Activated T-helper 17 cell treated with anti-CD3 and anti-CD28 coated beads, Interleukin-2, amount 50 U/mL, for 72 hours (primary cell): Measurements from ENCODE around the gene YIPF3. TPM values are rescaled to one million over a fixed set of nuclear protein-coding genes. Genes with fewer than 3 reads are reported as not detected.
A peak's percentile ranks its signal among the peaks of the same experiment; 100 is the strongest.

Experiments used
- ATAC-seq: fragments of 150-1000 bp; cut with Tn5 transposase; replicated peaks from 2 replicates; pipeline ENCODE4 v1.10.0; 2021; ENCODE audit warnings: mild to moderate bottlenecking, moderate library complexity
- H3K27ac Mint-ChIP-seq: one replicate; pipeline ENCODE4 v1.8.0; 2022; ENCODE audit warnings: mixed read lengths
- H3K27me3 Mint-ChIP-seq: one replicate; pipeline ENCODE4 v1.8.0; 2022; ENCODE audit warnings: mixed read lengths
- H3K36me3 Mint-ChIP-seq: one replicate; pipeline ENCODE4 v1.8.0; 2022; ENCODE audit warnings: low read depth, mild to moderate bottlenecking, mixed read lengths
- H3K4me1 Mint-ChIP-seq: one replicate; pipeline ENCODE4 v1.8.0; 2022; ENCODE audit warnings: mixed read lengths
- H3K4me3 Mint-ChIP-seq: one replicate; pipeline ENCODE4 v1.8.0; 2022; ENCODE audit warnings: mild to moderate bottlenecking, mixed read lengths
- H3K9me3 Mint-ChIP-seq: one replicate; pipeline ENCODE4 v1.8.0; 2022; ENCODE audit warnings: mixed read lengths
- total RNA-seq, 2 donors: library from RNA; stranded (reverse); gene quantifications; one replicate each; pipeline ENCODE4 v1.2.3, GENCODE V29; 2022

YIPF3 gene
- total RNA-seq, 2 donors from 2014 or later: 51.5 to 66.7 TPM

GRCh38 chr6:43520097-43520496 lies 3.4 kb upstream of the YIPF3 start:
- Mint-ChIP-seq H3K9me3 (no peaks in the 10 kb centered on the region), H3K4me1 (peaks cover 8% of the 10 kb centered on the region), H3K36me3 (no peaks in the 10 kb centered on the region), H3K27ac (no peak overlapping the region), H3K27me3 (no peaks in the 10 kb centered on the region), H3K4me3 (no peak overlapping the region)
- no peak for ATAC-seq

- no peak for ATAC-seq
- Mint-ChIP-seq H3K27ac (no peak overlapping the region), H3K36me3 (no peaks in the 10 kb centered on the region), H3K4me1 (peaks cover 22% of the 10 kb centered on the region), H3K9me3 (no peaks in the 10 kb centered on the region), H3K4me3 (no peak overlapping the region), H3K27me3 (no peaks in the 10 kb centered on the region)
Measured at GRCh38 chr6:43517505-43518357, 1.0 kb upstream of the YIPF3 start.

- no peak overlapping the region for H3K27ac Mint-ChIP-seq
- no peaks in the 10 kb centered on the region for H3K9me3 Mint-ChIP-seq
- ATAC-seq: no peak
- H3K36me3 Mint-ChIP-seq: no peaks in the 10 kb centered on the region
- no peaks in the 10 kb centered on the region for H3K27me3 Mint-ChIP-seq
- H3K4me1 Mint-ChIP-seq: peaks cover 22% of the 10 kb centered on the region
- no peak overlapping the region for H3K4me3 Mint-ChIP-seq
Measured at GRCh38 chr6:43516367-43516696, 394 bp downstream of the YIPF3 start.

- no peak for ATAC-seq
- no peaks in the 10 kb centered on the region for H3K27me3 Mint-ChIP-seq
- H3K27ac Mint-ChIP-seq: no peak overlapping the region
- no peak overlapping the region for H3K4me3 Mint-ChIP-seq
- H3K36me3 Mint-ChIP-seq: no peaks in the 10 kb centered on the region
- H3K9me3 Mint-ChIP-seq: no peaks in the 10 kb centered on the region
- H3K4me1 Mint-ChIP-seq: peaks cover 22% of the 10 kb centered on the region
Measured at GRCh38 chr6:43515808-43516207, 918 bp downstream of the YIPF3 start.

GRCh38 chr6:43511824-43512415 lies 4.8 kb downstream of the YIPF3 start:
- H3K27me3 Mint-ChIP-seq: peaks cover 12% of the 10 kb centered on the region
- no peak overlapping the region for H3K4me3 Mint-ChIP-seq
- no peak overlapping the region for H3K27ac Mint-ChIP-seq
- peaks cover 6% of the 10 kb centered on the region for H3K36me3 Mint-ChIP-seq
- H3K9me3 Mint-ChIP-seq: no peaks in the 10 kb centered on the region
- H3K4me1 Mint-ChIP-seq: peaks cover 27% of the 10 kb centered on the region
- no peak for ATAC-seq

- Mint-ChIP-seq H3K27me3 (peaks cover 12% of the 10 kb centered on the region), H3K9me3 (no peaks in the 10 kb centered on the region), H3K4me3 (peak overlapping the region; percentile 63), H3K27ac (peak overlapping the region; percentile 36), H3K36me3 (peaks cover 11% of the 10 kb centered on the region), H3K4me1 (peaks cover 23% of the 10 kb centered on the region)
- no peak for ATAC-seq
Measured at GRCh38 chr6:43510827-43511163, 5.9 kb downstream of the YIPF3 start.

GRCh38 chr6:43509984-43510826 lies 6.5 kb downstream of the YIPF3 start, which contains the start of gene LRRC73:
Gene LRRC73 (minus strand): TSS chr6:43510346. CDS start chr6:43509785, 561 bp downstream.
- Mint-ChIP-seq H3K27ac (peak within 1 kb of the TSS; percentile 78), H3K9me3 (no peaks in the 10 kb centered on the region), H3K4me1 (peaks cover 20% of the 10 kb centered on the region), H3K4me3 (peak within 1 kb of the TSS; percentile 76), H3K36me3 (peaks cover 15% of the 10 kb centered on the region), H3K27me3 (peaks cover 12% of the 10 kb centered on the region)
- ATAC-seq: peak; percentile 87

GRCh38 chr6:43509142-43509983 lies 7.4 kb downstream of the YIPF3 start:
- H3K9me3 Mint-ChIP-seq: no peaks in the 10 kb centered on the region
- peaks cover 13% of the 10 kb centered on the region for H3K4me1 Mint-ChIP-seq
- H3K27me3 Mint-ChIP-seq: peaks cover 12% of the 10 kb centered on the region
- peak; percentile 1 for ATAC-seq
- peak overlapping the region; percentile 76 for H3K4me3 Mint-ChIP-seq
- H3K27ac Mint-ChIP-seq: peak overlapping the region; percentile 78
- peaks cover 22% of the 10 kb centered on the region for H3K36me3 Mint-ChIP-seq

GRCh38 chr6:43508481-43509141 lies 8.1 kb downstream of the YIPF3 start:
- ATAC-seq: no peak
- Mint-ChIP-seq H3K27me3 (peaks cover 12% of the 10 kb centered on the region), H3K4me1 (peaks cover 10% of the 10 kb centered on the region), H3K9me3 (no peaks in the 10 kb centered on the region), H3K36me3 (peaks cover 30% of the 10 kb centered on the region), H3K27ac (peak overlapping the region; percentile 78), H3K4me3 (peak overlapping the region; percentile 76)

- peaks cover 43% of the 10 kb centered on the region for H3K36me3 Mint-ChIP-seq
- H3K27me3 Mint-ChIP-seq: peaks cover 12% of the 10 kb centered on the region
- H3K4me1 Mint-ChIP-seq: peaks cover 6% of the 10 kb centered on the region
- H3K4me3 Mint-ChIP-seq: no peak overlapping the region
- ATAC-seq: peak; percentile 72
- peak overlapping the region; percentile 83 for H3K27ac Mint-ChIP-seq
- H3K9me3 Mint-ChIP-seq: no peaks in the 10 kb centered on the region
Measured at GRCh38 chr6:43506667-43507471, 9.9 kb downstream of the YIPF3 start.

GRCh38 chr6:43506171-43506570 lies 10.6 kb downstream of the YIPF3 start:
- H3K4me1 Mint-ChIP-seq: peaks cover 6% of the 10 kb centered on the region
- peak overlapping the region; percentile 83 for H3K27ac Mint-ChIP-seq
- no peak for ATAC-seq
- peaks cover 12% of the 10 kb centered on the region for H3K27me3 Mint-ChIP-seq
- H3K9me3 Mint-ChIP-seq: no peaks in the 10 kb centered on the region
- peaks cover 50% of the 10 kb centered on the region for H3K36me3 Mint-ChIP-seq
- no peak overlapping the region for H3K4me3 Mint-ChIP-seq

GRCh38 chr6:43505718-43506117 lies 11.0 kb downstream of the YIPF3 start:
- ATAC-seq: no peak
- no peaks in the 10 kb centered on the region for H3K9me3 Mint-ChIP-seq
- H3K36me3 Mint-ChIP-seq: peaks cover 55% of the 10 kb centered on the region
- no peak overlapping the region for H3K27ac Mint-ChIP-seq
- no peak overlapping the region for H3K4me3 Mint-ChIP-seq
- peaks cover 6% of the 10 kb centered on the region for H3K4me1 Mint-ChIP-seq
- peaks cover 12% of the 10 kb centered on the region for H3K27me3 Mint-ChIP-seq
